ENCODE results near the gene PRKAB2. TPM values are rescaled to one million over a fixed set of nuclear protein-coding genes. Genes with fewer than 3 reads are reported as not detected.

Gene PRKAB2
- 11.1 and 25.7 TPM in 2 replicates for total RNA-seq

DNA sequence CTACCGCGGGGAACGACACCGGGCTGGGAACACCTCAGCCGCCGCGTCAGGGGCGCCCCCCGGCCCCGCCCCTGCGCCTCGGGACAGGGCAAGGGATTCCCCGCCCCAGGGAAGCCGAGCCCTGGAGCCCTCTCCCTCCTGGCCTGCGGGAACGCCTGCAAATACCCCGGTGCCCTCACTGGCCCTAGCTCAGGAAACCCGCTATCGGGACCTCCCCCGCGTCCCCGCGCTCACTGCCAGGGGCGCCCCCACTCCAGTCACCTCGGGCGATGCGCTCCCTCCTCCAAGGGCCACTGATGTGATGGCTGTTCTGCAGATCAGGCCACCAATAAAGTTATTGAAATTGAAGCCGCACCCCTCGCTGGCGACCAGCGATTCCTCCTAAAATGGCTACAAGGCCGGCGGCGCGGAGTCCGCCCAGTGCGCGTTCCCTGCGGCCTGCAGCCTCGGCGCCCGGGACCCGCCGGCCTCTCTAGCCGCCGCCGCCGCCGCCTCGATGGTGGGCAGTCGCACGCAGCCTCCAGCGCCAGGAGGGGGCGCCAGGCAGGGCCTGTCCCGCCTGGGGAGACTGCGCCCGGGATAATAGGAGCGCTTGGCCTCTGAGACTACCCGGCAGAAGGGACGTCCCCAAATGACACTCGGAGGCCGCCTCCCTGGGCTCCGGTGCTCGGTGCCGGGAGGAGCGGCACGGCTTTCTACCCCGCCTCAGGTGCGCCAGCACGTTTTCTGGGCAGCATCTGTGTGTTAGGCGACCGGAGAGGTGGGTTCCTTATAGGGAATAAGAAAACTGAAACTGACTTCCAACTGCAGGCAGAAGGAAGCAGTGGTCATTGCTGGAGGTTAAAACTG, at the start of gene PRKAB2:
Gene PRKAB2, minus strand, starts transcription at position 303 of the 849 bp plus-strand sequence. CDS start 326 bp downstream, outside the sequence.

Other genes with a start within 250 kb of the PRKAB2 start
- 3.5 and 4.5 TPM in 2 replicates for gene NBPF12, start 234.1 kb downstream of the PRKAB2 start, total RNA-seq
- gene FMO5, start 52.9 kb upstream of the PRKAB2 start, total RNA-seq, result 0.19 and 2.5 TPM in 2 replicates
- 52.3 and 66.5 TPM in 2 replicates for gene CHD1L, start 70.2 kb upstream of the PRKAB2 start, total RNA-seq

Data from regular cardiac myocyte (primary cell).